Pancreas (tissue), 10 donors: ENCODE results near the gene SMIM24. TPM values are rescaled to one million over a fixed set of nuclear protein-coding genes. Genes with fewer than 3 reads are reported as not detected.

Source experiments
- ATAC-seq, 4 donors: fragments of 200-7000 bp; cut with Tn5 transposase; one replicate each; pipeline versions ENCODE4 v1.8.0 to v1.9.1; 2020; ENCODE audit warnings: mild to moderate bottlenecking in 4 of 4, moderate library complexity in 4 of 4
- DNase-seq, 6 donors: peaks; one replicate each; pipeline ENCODE4 v3.0.0-alpha.2; 2020
- FAIRE-seq: peaks from 2 replicates; lab custom pipeline; 2012; peaks lifted over from hg19 to GRCh38; lab: Jason Lieb, UNC
- H3K27ac ChIP-seq, 4 donors: fragments of 200-600 bp; sonication (generic); 1 replicate in 3 of 4; 2 replicates in 1 of 4; pipeline versions ENCODE4 v1.5.0 to v1.8.0; 2020
- H3K27me3 ChIP-seq, 4 donors: fragments of 200-600 bp; one replicate each; pipeline ENCODE4 v1.8.0; 2021
- H3K36me3 ChIP-seq, 3 donors: fragments of 200-600 bp; sonication (generic) in 1 of 3; one replicate each; pipeline versions ENCODE4 v1.5.0 to v1.8.0; 2020 to 2021
- H3K4me1 ChIP-seq, 3 donors: fragments of 200-600 bp; one replicate each; pipeline ENCODE4 v1.8.0; 2021
- H3K4me3 ChIP-seq, 4 donors: fragments of 200-600 bp; sonication (generic) in 2 of 4; one replicate each; pipeline versions ENCODE4 v1.5.0 to v1.8.0; 2020 to 2021
- H3K9me3 ChIP-seq, 4 donors: fragments of 200-600 bp; one replicate each; pipeline ENCODE4 v1.8.0; 2021
- CTCF ChIP-seq, 4 donors: fragments of 200-600 bp; sonication (generic) in 3 of 4; IDR thresholded peaks; one replicate each; pipeline versions ENCODE4 v1.5.0 to v1.8.0; 2021; ENCODE audit warnings: antibody characterized with exemption in 4 of 4
- WGBS, 2 donors: extraction: QIAGEN DNeasy Blood & Tissue Kit; methylation state at CpG; one replicate each; pipeline ENCODE4 v1.1.7; 2013; 5-methylcytosine and 5-hydroxymethylcytosine counted together
- intact Hi-C, 3 donors: fragments of 100-400 bp; cut with DNase I; formaldehyde crosslinking; loops; one replicate each; pipeline versions ENCODE4 v1.11.1 to v1.14.2; 2022
- polyA plus RNA-seq, 2 donors: library from polyadenylated mRNA; stranded (reverse); fragments of 200-250 nt; gene quantifications; one replicate each; pipeline ENCODE4 v1.2.3, GENCODE V29; 2013
- total RNA-seq, 6 donors: library from RNA; stranded (reverse); fragmentation: NEBNext Ultra II Directional in 4 of 6; extraction: Animal tissue kit (Norgen Biotek cat#: 25700) in 4 of 6; gene quantifications; one replicate each; pipeline versions ENCODE4 v1.2.1 to v1.2.4, GENCODE V29; 2021 to 2023
- donor health status: healthy with polysubstance abuse.
- donor health status: DM: no; HTN: no; CAD: no; lungs with moderate emphysema.
- donor health status: DM: no; HTN: no; CAD: no.
- donor health status: control.
- donor health status: control.
- donor health status: Bipolar disorder and iron deficiency.
- donor health status: DM: yes; HTN: yes; CAD: no.
- donor health status: DM: no; HTN: no; CAD: no.
- donor health status: DM: no; HTN: no; CAD: no.
- donor health status: DM: yes; HTN: yes; CAD: no.

The SMIM24 gene
- total and polyA plus RNA-seq, 8 donors: 1.2 to 143 (median 4.4) TPM

- no peak overlapping the region for H3K4me3 ChIP-seq
- no peak for TF ChIP-seq CTCF (IDR thresholded peaks at IDR 0.05)
- peaks cover 0 to 5% (median 0%) of the 10 kb centered on the region in 3 donors for H3K4me1 ChIP-seq
- H3K36me3 ChIP-seq: no peaks in the 10 kb centered on the region
- FAIRE-seq (no peak), ATAC-seq (no peak), DNase-seq (no peak)
- 89 to 97% methylated on average over 2 of the region's 2 CpGs for WGBS, 2 donors
- no peaks in the 10 kb centered on the region for H3K27me3 ChIP-seq
- no peak overlapping the region for H3K27ac ChIP-seq
- no peaks in the 10 kb centered on the region for H3K9me3 ChIP-seq
- intact Hi-C loops: loop anchor here in 1 of 3 donors (10.0 kb wide), 1 partner anchor 163 kb away; no protein-coding TSS in a partner anchor
These were observed 2.4 kb downstream of the SMIM24 start for GRCh38 chr19:3477951-3478350.

- H3K36me3 ChIP-seq: no peaks in the 10 kb centered on the region
- intact Hi-C loops: loop anchor here in 1 of 3 donors (10.0 kb wide), 1 partner anchor 163 kb away; no protein-coding TSS in a partner anchor
- DNase-seq (no peak), FAIRE-seq (no peak), ATAC-seq (no peak)
- no peaks in the 10 kb centered on the region for H3K9me3 ChIP-seq
- no peaks in the 10 kb centered on the region for H3K27me3 ChIP-seq
- H3K27ac ChIP-seq: no peak overlapping the region
- H3K4me1 ChIP-seq: peaks cover 0 to 5% (median 0%) of the 10 kb centered on the region in 3 donors
- no peak for TF ChIP-seq CTCF (IDR thresholded peaks at IDR 0.05)
- H3K4me3 ChIP-seq: no peak overlapping the region
These were observed 2.8 kb downstream of the SMIM24 start for GRCh38 chr19:3477506-3477905.

DNA sequence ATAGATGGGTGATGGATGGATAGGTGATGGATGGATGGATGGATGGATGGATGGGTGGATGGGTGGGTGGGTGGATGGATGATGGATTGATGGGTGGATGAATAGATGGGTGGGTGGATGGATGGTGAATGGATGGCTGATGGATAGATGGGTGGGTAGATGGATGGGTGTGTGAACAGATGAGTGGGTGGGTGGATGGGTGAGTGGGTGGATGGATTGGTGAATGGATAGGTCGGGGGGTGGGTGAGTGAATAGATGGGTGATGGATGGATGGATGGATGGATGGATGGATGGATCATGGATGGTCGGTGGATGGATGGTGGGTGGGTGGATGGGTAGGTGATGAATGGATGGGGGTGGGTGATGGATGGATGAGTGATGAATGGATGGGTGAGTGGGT, 3.5 kb downstream of the SMIM24 start:
- WGBS, 2 donors: 59 to 79% methylated on average over 2 of the region's 2 CpGs
- Histone ChIP-seq H3K27me3 (no peaks in the 10 kb centered on the region), H3K27ac (no peak overlapping the region), H3K36me3 (no peaks in the 10 kb centered on the region), H3K4me1 (peaks cover 0 to 5% (median 0%) of the 10 kb centered on the region in 3 donors), H3K9me3 (no peaks in the 10 kb centered on the region), H3K4me3 (no peak overlapping the region)
- intact Hi-C loops: loop anchor here in 1 of 3 donors (10.0 kb wide), 1 partner anchor 162 kb away; no protein-coding TSS in a partner anchor
- FAIRE-seq: no peak
- TF ChIP-seq CTCF (IDR thresholded peaks at IDR 0.05): no peak
- DNase-seq: no peak
- ATAC-seq: no peak

GRCh38 chr19:3475449-3475848, 4.9 kb downstream of the SMIM24 start:
- no peaks in the 10 kb centered on the region for H3K27me3 ChIP-seq
- WGBS, 2 donors: 90 to 92% methylated on average over 4 of the region's 4 CpGs
- no peak for ATAC-seq
- H3K4me1 ChIP-seq: peaks cover 0 to 5% (median 0%) of the 10 kb centered on the region in 3 donors
- H3K4me3 ChIP-seq: no peak overlapping the region
- no peaks in the 10 kb centered on the region for H3K9me3 ChIP-seq
- intact Hi-C loops: loop anchor here in 1 of 3 donors (10.0 kb wide), 1 partner anchor 161 kb away; no protein-coding TSS in a partner anchor
- no peak for DNase-seq
- H3K27ac ChIP-seq: no peak overlapping the region
- FAIRE-seq: no peak
- no peaks in the 10 kb centered on the region for H3K36me3 ChIP-seq
- TF ChIP-seq CTCF (IDR thresholded peaks at IDR 0.05): no peak

DNA sequence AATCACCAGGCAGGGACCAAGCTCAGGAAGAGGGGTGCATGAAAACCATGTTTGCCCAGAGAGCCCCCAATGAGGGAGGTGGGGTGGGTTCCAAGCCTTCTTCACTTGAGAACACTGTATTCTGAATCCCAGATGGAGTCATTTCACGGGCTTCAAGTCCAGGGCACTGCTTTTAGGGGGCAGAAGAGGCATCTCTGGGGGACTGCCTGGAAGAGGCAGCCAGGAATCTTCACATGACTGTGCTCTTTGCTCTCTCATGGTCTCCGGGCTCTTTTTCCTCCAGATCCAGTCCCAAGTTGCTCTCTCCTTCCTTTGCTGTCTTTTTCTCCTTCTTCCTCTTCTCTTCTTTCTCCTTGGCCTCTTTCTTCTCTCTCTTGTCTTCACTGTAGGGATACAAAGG, 5.7 kb downstream of the SMIM24 start:
- no peak for FAIRE-seq

More for the DNA sequence above, 5.7 kb downstream of the SMIM24 start:
- Histone ChIP-seq H3K36me3 (no peaks in the 10 kb centered on the region), H3K9me3 (no peaks in the 10 kb centered on the region), H3K27me3 (no peaks in the 10 kb centered on the region), H3K4me3 (no peak overlapping the region), H3K27ac (no peak overlapping the region), H3K4me1 (peaks cover 0 to 5% (median 0%) of the 10 kb centered on the region in 3 donors)
- no peak for DNase-seq
- ATAC-seq: no peak
- WGBS, 2 donors: 76 to 92% methylated on average over 2 of the region's 2 CpGs
- intact Hi-C loops: loop anchor here in 2 of 3 donors (5.0 to 10.0 kb wide), 2 partner anchors 147 to 160 kb away; no protein-coding TSS in a partner anchor
- no peak for TF ChIP-seq CTCF (IDR thresholded peaks at IDR 0.05)
